CD4-positive, alpha-beta T cell treated with Interleukin-15 for 4 hours (primary cell): ENCODE data around the gene DGKA.

Experiments
- DNase-seq: peaks from one replicate; pipeline ENCODE4 v3.0.0-alpha.2; 2020; ENCODE audit warnings: low spot score

The DGKA gene

DNA sequence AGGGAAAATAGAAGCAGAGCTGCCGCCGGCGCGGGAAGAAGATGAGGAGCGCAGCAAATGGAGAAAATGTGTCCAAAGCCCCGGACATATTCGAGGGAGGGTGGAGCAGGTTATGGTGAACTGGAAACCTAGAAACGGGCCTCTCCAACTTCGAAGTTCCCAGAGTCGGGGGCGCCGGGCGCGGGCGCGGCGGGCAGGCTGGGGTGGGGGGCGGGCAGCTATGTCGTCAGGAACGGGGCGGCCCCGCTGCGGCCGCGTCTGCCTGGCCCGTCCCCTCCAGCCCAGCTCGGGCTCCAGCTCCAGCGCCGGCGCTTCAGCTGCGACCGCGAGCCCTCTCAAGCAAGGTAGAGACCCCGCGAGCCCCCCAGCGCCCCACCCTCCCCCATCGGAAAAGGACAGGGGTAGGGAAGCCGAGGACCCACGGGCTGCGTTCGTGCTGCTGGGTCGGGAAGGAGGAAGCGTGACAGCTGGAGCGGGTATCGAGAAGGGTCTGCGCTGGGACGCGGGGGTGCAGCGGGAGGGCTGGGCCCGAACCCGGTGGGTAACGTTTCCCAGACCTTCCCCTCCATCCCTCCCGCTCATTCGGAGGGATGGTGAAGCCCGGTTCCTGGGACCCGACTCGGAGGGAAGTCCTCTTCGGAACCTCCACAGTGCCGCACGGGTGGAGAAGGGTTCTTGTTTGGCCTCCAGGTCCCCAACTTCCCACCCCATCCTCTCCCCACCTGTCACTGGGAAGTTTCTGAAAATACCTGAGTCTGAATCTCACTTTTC lies 1.0 kb downstream of the DGKA start:
- no peak for DNase-seq

DNA sequence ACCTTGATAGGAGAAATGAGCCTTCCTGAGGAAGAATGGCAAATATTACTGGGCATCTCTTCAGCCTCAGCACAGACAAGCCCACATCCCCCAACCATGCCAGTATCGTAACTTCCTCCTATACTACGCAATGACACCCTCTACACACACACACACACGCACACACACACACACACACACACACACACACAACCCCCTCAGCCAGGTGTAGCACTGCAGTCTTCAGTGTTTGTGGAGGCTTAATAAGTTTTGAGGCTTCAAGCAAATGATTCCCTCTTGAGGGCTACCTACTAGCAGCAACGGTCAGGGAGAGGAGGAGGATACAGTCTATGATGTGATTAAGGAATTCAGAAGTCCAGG lies 1.6 kb downstream of the DGKA start:
- peak; percentile 58 for DNase-seq

- peak; percentile 37 for DNase-seq
Measured at GRCh38 chr12:55933169-55933798, 2.3 kb downstream of the DGKA start.

DNA sequence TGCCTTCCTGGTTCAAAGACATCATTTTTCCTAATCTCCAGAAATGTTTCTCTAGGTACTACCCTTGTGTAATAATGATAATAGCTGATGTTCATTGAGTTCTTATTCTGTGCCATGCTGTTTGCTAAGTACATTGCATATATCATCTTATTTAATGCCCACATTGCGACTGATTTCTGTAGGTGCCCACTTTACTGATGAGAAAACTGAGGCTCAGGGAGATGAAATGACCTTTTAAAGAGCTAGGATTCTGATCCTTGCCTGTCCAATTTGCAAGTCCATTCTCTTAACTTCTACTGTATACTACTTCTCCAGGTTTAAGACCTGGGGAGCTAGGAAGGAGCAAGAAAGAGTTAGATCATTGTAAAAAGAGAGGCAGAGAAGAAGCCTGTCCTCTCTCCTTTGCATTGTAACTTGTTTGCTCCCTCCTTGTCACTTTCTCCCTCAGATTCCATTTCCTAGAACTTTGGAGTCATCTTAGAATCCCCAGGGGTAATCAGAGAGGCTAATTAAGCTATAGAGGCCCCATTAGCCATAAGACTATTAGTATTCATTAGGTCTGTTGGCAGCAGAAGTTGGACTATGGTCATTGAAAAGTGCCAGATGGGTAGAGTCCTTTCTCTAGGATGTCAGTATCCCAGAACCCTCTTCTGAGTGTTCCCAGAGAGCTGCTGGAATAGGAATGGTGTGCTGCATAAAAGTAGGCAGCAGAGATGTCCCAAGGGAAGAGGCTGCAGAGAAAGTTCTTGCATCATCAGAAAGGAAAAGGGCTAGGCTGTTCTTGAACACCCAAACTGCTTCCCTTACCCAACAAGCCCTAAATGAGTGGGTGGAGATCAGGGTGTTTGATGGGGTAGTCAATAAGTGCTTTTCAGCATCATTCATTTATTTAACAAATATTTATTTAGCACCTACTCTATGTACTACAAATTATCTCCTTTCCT lies 3.1 kb downstream of the DGKA start:
- no peak for DNase-seq

DNA sequence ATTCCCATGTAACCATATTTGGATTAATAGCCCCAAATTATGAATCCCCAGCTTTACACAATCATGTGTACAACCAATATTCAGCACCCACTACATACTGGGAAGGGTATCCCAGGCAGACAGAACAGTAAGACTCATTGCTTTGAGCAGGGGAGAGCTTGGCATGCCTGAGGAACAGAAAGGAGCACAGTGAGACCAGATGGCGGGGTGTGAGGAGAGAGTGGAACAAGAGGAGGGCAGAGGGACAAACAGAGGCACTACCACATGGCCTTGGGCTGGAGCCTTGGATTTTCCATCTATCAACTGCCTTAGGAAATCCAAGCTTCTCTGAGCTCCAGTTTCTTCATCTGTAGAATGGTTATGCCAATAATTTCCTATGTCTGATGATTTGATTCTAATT lies 3.8 kb downstream of the DGKA start:
- no peak for DNase-seq

GRCh38 chr12:55935738-55936151 lies 4.8 kb downstream of the DGKA start:
- no peak for DNase-seq

- DNase-seq = no peak
Measured at GRCh38 chr12:55937981-55938380, 7.0 kb downstream of the DGKA start.

GRCh38 chr12:55938826-55939501 lies 8.0 kb downstream of the DGKA start:
- no peak for DNase-seq

- DNase-seq = peak; percentile 89
Measured at GRCh38 chr12:55940065-55940732, 9.2 kb downstream of the DGKA start.

GRCh38 chr12:55942055-55942454 lies 11.1 kb downstream of the DGKA start:
- DNase-seq = no peak

DNA sequence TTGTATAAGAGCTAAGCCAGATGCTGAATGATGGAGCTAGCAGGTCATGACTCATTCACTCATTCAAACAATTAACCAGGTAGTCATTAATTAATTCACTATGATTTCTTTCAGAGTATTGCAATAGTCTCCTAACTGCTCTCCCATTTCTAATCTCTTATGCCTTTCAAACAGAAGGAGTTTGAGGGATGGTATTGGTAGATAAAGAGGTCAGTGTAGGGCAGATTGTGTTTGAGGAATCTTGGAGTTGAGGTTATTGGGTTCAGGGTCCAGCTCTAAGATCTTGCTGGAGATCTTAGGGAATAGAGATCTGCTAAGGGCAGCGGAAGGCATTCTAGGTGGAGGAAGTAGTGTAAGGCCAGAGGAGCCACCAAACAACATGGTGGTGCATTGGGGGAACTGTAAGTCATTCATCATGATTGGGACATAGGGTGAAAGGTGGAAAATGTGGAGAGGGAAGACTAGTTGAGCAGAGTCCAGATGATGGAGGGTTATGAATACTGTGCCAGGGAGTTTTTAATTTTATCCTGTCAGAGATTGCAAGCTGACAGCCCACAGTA lies 11.7 kb downstream of the DGKA start:
- no peak for DNase-seq

DNA sequence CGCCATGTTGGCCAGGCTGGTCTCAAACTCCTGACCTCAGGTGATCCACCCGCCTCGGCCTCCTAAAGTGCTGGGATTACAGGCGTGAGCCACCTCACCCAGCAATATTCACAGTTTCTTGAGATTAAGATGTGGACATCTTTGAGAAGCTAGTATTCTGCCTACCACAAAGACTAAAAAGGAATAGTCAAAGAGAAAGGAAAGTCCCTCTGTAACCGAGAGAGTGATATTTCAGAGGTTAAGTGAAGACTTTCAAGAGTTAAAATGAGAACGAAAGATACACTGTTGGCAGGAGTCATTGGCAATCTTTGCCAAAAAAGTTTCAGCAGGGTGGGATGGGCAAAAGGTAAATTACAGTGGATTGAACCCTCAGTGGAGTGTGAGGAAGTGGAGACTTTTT lies 15.6 kb downstream of the DGKA start:
- no peak for DNase-seq

GRCh38 chr12:55955344-55955743 lies 24.4 kb downstream of the DGKA start:
- DNase-seq = no peak

DNA sequence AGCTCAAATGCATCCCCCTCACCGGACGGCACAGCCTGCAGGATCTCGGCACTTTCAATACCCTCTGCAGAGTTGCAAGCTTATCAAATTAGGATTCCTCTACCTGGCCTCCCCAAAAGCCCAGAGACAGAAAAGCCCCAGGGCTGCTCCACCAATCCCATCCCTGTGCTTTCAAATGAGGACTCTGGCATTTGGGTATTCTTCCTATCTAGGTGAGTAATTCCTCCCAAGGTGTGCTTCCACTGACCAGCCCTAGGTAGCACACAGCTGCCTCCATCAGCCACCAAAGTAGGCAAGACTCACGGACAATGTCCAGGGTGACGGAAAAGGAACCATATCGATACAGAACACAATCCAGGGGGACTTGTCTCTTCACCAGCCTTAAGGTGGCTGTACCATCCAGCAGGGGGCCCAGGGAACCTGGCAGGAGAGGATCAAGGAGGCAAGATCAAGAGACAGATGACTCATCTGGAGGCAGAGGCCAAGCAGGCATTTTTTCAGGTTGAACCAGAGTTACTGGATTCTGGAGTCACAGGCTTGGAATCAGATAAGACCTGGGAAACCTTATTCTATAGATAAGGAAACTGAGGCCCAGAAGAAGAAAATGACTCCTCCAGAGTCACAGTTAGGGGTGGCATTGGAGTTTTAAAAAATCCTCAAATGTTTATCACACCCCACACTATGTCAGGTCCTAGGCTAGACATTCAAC lies 25.0 kb downstream of the DGKA start:
- DNase-seq = peak; percentile 60

DNA sequence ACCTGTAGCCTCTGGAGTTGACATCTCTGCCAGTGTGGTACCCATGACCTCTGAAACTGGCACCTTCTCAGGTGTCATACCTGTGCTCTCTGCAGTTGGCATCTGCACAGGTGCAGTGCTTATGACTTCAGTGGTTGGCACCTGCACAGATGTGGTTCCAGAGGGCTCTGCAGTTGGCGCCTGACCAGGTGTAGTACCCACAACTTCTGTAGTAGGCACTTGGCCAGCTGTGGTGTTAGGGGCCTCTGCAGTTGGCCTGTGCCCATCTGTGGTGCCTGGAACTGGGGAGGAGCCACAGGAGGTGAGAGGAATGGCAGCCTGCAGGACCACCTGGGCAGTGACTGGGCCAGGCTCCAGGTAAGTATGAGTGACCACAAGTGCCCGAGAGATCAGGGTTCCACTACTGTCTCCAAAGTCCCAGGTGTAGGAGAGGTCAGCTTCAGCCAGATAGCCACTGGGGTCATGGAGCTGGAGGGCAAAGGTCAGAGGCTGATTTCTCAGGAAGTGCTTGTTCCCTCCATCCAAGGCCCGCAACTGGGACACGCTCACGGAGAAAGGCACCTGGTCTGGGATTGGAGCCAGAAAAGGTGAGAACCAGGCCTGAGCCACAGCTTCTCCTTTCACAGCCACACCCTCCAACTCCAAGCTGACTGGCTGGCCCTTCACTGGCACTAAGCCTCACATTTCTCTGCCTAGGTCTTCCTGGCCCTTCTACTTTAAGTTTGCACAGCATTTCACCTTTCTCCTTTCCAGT lies 26.3 kb downstream of the DGKA start:
- no peak for DNase-seq

GRCh38 chr12:55963760-55964159 lies 32.8 kb downstream of the DGKA start:
- DNase-seq = no peak

DNA sequence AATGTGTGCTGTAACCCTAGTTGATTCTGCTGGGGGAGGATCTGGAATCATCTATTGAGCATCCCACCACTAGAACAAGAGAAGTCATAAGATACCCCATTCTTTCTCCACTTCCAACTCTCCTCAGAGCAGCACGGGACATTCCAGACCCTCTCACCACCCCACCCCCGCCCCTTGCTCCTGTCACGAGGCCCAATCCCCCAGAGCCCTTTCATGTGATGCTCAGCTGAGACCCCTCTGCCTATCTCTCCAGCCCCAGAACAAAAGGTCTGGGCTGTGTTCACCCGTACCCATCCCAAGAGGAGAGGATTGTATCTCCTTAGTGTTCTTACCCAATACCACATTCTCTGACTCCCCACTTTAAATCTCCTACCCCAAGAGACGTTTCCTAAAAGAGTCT lies 34.3 kb downstream of the DGKA start:
- DNase-seq = no peak

DNA sequence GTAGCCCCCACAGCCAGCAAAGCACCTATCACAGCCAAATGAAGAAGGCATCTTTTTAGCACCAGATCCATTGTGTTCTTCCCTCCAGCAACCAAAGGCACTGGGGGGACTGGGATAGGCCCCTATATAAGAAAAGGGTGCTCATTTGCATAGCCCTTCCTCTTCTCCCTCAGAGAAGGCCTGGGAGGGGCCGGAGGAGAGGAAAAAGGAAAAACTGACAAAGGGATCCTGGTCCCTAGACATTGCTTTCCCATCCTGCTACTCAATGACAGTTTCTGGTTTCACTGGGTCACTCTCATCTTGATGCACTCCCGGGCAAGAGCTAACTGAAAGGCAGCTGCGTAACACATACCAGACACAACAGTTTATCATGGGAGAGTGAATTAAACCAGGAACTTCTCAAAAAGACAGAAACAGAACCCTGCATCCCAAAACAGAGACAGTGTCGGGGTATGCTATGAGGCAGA lies 35.0 kb downstream of the DGKA start, which contains the start of gene PMEL:
Gene PMEL, minus strand, starts transcription at position 102 of the 467 bp plus-strand sequence. Its CDS starts 31 bp downstream, at position 71.
- DNase-seq = no peak

DNA sequence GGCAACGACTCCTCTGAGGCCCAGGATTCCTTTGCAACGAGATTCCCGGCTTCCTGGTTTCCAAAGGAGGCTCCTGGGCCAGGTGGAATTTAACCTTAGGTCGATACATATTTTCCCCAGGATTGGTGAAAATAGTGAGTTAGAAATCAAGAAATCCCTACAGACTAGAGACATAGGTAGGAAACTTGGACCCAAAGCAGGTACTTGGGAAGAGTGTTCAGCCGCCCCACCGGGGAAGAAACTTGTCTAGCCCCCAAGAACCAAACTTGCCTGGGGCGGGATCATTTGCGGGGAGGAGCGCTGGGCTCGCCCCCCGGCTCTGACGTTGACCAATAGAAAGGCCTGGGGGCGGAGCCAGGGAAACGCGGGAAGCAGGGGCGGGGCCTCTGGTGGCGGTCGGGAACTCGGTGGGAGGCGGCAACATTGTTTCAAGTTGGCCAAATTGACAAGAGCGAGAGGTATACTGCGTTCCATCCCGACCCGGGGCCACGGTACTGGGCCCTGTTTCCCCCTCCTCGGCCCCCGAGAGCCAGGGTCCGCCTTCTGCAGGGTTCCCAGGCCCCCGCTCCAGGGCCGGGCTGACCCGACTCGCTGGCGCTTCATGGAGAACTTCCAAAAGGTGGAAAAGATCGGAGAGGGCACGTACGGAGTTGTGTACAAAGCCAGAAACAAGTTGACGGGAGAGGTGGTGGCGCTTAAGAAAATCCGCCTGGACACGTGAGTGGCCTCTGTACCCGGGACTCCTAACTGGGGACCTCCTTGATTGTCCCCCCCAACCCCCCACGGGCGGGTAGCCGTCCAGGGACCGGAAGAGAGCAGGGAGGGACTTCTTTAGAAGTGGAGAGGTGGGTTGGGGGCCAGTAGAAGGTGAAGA lies 35.7 kb downstream of the DGKA start, which contains the start of gene CDK2:
Gene CDK2, plus strand, starts transcription at position 423 of the 874 bp plus-strand sequence. Its CDS starts 179 bp downstream, at position 602.
- DNase-seq = peak; percentile 82
